Femur (tissue), 1 donor: Measurements from ENCODE around the gene SLC35E2B.
A peak's percentile ranks its signal among the peaks of the same experiment; 100 is the strongest.
"Not testable (repeated sequence)": the region's sequence is repeated elsewhere in the genome, so short reads cannot be mapped to it uniquely, and the experiment has no call there.

Source experiments
- DNase-seq: peaks from one replicate; pipeline ENCODE4 v3.0.0-alpha.2; 2017

Gene SLC35E2B

GRCh38 chr1:1672181-1672965 lies 20.2 kb downstream of the SLC35E2B start:
- no peak for DNase-seq

GRCh38 chr1:1671365-1672119 lies 21.1 kb downstream of the SLC35E2B start:
- DNase-seq, result no peak

GRCh38 chr1:1670866-1671265 lies 21.7 kb downstream of the SLC35E2B start:
- DNase-seq, result no peak

- no peak for DNase-seq
Observed at GRCh38 chr1:1669468-1670440, 22.8 kb downstream of the SLC35E2B start.

- no peak for DNase-seq
Observed at GRCh38 chr1:1666526-1666925, 26.1 kb downstream of the SLC35E2B start.

- no peak for DNase-seq
Observed at GRCh38 chr1:1665815-1666251, 26.8 kb downstream of the SLC35E2B start.

- no peak for DNase-seq
Observed at GRCh38 chr1:1664941-1665814, 27.4 kb downstream of the SLC35E2B start.

- not testable (repeated sequence) for DNase-seq
Observed at GRCh38 chr1:1664318-1664717, 28.3 kb downstream of the SLC35E2B start.

GRCh38 chr1:1662830-1663560 lies 29.6 kb downstream of the SLC35E2B start:
- not testable (repeated sequence) for DNase-seq

- not testable (repeated sequence) for DNase-seq
Observed at GRCh38 chr1:1662392-1662791, 30.2 kb downstream of the SLC35E2B start.

- peak; percentile 97 for DNase-seq
Observed at GRCh38 chr1:1658583-1659549, 33.7 kb downstream of the SLC35E2B start, which contains the start of gene CDK11B. Gene CDK11B, minus strand, starts transcription at chr1:1659004. Its CDS starts 1,519 bp downstream, at chr1:1657485.

GRCh38 chr1:1648265-1648664 lies 44.3 kb downstream of the SLC35E2B start:
- DNase-seq, result not testable (repeated sequence)

- not testable (repeated sequence) for DNase-seq
Observed at GRCh38 chr1:1647567-1648241, 44.9 kb downstream of the SLC35E2B start.

- not testable (repeated sequence) for DNase-seq
Observed at GRCh38 chr1:1646326-1646725, 46.3 kb downstream of the SLC35E2B start.

- DNase-seq, result not testable (repeated sequence)
Observed at GRCh38 chr1:1640711-1641461, 51.7 kb downstream of the SLC35E2B start.

- not testable (repeated sequence) for DNase-seq
Observed at GRCh38 chr1:1640081-1640480, 52.5 kb downstream of the SLC35E2B start.

- DNase-seq, result not testable (repeated sequence)
Observed at GRCh38 chr1:1639368-1639767, 53.2 kb downstream of the SLC35E2B start.

- DNase-seq, result not testable (repeated sequence)
Observed at GRCh38 chr1:1638528-1638927, 54.1 kb downstream of the SLC35E2B start.
